Right forelimb (tissue), 1 donor: ENCODE results near the gene MSI2.

ENCODE experiments used
- DNase-seq: peaks from one replicate; pipeline ENCODE4 v3.0.0-alpha.2; 2018

Gene MSI2

GRCh38 chr17:57466017-57466471, 209.7 kb downstream of the MSI2 start:
- no peak for DNase-seq

DNA sequence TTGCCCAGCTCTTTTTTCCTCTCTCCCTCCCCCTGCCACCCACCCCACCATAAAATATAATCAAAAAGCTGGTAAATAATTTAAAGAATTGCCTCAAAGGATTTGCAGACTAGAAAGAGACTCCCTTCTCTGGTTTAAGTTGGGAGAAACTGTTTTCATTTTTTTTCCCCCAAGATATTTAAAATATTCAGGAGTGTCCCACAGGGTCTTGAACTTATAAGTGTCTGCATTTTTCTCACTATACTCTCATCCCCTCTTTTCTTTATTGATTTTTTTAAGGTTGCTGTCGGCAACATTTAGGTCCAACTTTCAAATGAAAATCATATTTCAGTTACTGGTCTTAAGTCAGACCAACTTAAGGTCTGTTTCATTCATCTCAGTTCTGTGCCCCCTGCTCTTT, 210.2 kb downstream of the MSI2 start:
- no peak for DNase-seq

GRCh38 chr17:57467226-57467625, 210.9 kb downstream of the MSI2 start:
- no peak for DNase-seq

DNA sequence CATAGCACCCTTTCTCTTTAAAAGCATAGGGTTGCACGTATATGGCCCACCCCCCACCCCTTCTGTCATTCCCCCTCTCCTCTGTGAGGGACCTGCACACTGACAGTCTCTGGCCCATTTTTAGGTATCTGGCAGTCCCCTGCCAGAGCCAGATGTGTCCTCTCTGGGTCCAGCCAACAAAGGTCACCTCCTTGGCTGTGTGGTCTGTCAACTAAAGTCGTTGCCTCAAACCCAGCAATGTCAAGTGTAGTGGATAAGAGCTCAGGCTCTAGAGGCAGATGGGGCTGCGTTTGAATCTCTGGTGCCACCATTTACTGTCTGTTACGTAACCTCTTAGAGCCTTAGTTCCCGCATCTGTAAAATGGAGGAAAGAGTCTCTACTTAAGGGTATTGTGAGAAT, 211.5 kb downstream of the MSI2 start:
- no peak for DNase-seq

DNA sequence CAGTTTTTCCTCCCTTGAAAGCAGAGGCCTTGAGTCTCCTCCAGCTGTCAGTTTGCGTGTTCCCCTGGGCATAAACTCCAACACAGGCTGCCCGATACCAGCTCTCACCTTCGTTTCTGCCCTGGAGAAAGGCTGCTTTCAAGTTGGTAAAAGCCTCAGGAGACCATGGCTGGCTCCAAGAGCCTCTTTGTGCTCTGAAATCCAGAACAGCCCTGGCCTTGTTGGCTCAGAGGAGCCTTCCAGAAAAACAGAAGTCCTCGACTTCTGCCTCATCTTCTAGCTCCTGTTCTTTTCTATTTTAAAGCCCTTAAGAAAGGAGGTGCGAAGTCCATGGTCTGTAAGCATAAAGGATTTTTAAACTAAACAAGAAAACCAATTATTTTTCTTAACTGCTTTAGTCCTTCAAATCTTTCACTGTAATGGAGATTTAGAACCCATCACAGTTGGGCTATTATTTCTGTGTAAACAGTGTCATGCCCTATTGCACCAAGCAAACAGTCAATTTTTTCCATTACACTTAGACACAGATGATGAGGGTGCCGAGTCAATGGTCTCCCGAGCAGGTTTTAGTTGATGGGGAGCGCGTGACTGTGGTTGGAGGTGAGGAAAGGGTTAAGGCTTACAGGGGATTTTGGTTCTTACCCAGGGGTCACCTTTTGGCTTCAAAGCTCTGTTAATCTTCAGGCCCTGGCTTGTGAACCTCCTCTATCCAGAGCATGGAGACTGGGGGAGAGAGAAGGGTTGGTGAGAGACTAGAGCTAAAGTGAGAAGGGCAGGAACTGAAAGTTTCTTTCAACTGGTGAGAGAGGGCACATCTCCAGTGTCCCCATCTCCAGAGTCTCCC, 212.8 kb downstream of the MSI2 start:
- no peak for DNase-seq

DNA sequence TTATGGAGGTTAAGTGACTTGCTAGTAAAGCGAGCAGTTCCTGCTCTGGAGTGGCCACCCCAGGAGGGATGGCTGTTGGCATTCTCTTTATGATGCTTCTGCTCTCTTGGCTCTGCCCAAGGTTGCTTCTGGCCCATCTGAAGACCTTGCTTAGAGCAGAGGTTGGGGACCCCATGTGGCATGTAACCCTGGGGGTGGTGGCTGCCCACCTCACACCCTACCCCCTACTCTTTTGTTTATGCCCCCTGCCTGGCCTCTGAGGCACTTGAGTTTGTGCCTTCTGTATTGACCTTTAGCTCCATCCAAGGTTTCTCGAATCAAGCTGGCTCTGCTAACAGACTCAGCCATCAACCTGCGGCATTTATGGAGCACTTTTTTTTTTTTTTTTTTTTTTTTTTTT, 214.6 kb downstream of the MSI2 start:
- no peak for DNase-seq

DNA sequence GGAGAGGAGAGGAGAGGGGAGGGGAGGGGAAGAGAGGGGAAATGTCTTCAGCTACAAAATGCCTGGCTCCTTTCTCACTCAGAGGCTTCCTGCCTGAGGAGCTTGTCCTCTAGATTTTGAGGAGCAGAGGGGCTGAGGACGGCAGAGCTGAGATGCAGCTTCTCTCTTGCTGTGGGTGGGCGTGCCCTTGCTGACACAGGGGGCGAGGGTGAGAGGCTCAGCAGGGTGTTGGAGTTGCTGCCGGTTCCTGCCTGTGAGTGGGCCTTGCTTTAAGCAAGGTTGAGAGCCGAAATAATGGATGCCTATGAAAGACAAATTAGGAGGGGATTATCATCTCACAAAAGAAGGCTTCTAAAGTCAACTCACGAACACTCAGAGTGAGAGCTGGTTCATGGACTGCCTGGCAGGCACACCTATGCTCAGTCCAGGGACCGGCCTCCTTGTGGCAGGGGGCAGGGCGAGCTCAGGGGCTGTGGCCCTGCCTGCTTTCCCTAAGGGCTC, 215.6 kb downstream of the MSI2 start:
- no peak for DNase-seq

DNA sequence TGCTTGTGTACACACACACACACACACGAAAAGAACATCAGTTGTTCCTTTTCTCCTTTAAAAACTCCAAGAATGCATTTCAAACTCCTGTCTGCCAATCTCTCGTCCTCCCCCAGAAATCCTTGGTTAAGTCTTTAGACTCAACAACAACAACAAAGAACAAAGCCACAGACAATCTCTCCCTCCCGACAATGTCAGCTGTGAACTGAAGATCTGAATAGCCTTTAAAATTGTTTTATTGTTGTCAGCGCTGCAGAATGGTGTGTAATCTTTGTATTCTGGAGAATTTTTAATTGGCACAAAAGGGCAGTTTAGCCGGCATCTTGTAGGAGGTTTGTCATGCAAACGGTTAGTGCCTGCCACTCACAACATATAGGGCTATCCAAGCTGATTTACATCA, 219.5 kb downstream of the MSI2 start:
- no peak for DNase-seq

DNA sequence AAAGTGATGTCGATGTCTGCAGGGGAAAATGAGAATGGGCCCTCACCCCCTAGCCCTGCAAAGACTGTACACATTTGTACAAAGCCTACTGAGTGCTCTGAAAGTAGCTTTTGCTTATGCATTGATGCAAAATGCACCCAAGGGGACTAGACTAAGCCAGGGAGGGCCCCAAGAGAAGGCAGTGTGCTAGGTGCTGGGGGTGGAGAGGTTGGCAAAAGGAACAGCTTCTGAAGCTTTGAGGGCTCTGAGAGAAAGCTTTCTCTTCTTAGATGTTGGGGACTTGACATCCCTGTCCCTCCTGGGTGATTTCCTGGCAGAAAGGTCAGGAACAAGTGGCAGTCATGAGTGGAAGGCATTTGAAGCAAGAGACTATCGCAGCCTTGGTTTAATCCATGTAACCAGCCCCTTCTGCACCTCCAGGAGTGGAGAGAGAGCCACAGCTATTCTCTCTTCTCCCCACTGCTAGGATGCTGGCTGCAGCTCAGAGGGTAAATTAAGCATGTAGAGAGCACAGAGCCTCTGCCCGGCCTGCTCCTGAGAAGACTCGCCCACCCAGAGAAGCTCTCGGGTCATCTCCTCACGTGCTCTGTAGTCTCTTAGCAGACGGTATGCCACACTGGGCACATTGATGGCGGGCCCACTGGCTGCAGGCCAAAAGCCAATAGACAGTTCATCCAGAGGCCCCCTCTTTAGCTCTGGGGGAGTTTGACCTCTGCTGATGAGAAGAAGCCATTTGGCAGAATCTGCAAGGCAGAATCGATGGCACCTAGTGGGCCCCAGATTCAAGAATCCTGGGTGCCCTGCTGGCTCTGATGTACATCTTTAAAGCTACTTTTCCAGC, 221.4 kb downstream of the MSI2 start:
- no peak for DNase-seq

GRCh38 chr17:57478478-57479250, 222.3 kb downstream of the MSI2 start:
- no peak for DNase-seq

- no peak for DNase-seq
Measured at GRCh38 chr17:57480438-57481196, 224.3 kb downstream of the MSI2 start.

DNA sequence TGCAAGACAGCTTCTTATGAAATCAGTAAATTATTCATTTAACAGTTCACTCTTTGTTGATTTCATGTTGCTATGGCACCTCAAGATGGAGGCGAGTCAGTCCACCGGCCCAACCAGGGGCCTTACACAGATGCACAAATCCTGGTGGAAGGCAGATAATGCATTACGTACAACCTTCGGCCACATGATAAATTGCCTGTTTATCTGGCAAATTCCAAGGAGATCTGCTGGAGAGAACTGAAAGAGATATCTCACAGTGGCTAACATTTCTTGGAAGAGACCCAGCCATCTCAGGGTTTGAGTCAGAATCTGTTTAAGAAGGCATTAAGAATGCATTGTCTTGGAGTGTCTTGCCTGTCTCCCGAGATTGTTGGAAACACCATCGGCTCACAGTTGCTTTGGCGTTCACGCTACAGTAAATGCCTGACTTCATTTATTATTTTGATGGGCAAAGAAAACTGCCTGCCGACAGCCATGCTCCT, 225.6 kb downstream of the MSI2 start:
- DNase-seq: no peak

DNA sequence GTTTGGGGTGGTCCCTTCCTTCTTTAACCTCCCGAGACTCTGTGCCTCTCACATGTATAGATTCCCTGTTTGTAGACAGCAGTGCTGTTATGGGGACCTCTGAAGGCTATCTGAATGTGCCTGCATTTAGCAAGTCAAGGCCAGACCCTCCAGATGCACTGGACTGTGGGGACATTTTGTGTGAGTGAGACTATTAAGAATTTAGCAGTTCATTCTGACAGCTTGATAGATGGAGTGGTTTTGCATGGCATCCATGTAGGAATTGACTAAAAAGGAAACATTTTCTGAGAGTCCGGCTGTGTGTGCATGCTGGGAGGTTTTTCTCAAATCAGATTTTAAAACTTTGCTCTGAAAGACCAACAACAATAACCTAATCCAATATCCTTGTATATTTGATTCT, 226.3 kb downstream of the MSI2 start:
- DNase-seq: no peak

DNA sequence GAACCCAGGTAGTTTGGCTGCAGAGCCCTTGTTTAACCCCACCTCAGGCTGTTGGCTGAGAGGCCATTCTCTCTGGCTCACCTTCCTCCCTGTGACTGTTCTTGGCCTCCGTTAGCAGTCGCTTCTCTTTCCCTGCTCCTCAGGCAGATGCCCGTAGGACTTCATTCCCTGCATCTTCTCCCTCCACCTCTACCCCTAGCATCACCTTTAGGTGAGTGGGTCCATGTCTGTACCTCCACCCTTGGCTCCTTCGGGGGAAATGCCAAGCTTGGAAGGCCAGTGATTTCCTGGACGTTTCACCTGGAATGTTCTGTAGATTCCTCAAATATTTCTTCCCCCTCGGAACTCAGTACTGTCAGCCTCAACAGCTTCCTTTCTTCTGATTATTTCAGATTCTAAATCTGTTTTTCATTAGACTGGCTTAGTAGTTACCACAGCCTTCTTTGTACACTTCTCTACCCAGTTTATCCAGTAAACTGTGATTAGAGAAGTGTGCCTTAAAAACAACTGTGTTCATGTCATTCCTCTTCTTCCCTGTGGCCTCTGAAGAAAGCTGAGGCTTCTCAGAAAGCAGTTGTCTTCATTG, 227.9 kb downstream of the MSI2 start:
- DNase-seq: no peak

GRCh38 chr17:57484826-57485565, 228.7 kb downstream of the MSI2 start:
- no peak for DNase-seq

GRCh38 chr17:57485566-57485865, 229.2 kb downstream of the MSI2 start:
- no peak for DNase-seq

DNA sequence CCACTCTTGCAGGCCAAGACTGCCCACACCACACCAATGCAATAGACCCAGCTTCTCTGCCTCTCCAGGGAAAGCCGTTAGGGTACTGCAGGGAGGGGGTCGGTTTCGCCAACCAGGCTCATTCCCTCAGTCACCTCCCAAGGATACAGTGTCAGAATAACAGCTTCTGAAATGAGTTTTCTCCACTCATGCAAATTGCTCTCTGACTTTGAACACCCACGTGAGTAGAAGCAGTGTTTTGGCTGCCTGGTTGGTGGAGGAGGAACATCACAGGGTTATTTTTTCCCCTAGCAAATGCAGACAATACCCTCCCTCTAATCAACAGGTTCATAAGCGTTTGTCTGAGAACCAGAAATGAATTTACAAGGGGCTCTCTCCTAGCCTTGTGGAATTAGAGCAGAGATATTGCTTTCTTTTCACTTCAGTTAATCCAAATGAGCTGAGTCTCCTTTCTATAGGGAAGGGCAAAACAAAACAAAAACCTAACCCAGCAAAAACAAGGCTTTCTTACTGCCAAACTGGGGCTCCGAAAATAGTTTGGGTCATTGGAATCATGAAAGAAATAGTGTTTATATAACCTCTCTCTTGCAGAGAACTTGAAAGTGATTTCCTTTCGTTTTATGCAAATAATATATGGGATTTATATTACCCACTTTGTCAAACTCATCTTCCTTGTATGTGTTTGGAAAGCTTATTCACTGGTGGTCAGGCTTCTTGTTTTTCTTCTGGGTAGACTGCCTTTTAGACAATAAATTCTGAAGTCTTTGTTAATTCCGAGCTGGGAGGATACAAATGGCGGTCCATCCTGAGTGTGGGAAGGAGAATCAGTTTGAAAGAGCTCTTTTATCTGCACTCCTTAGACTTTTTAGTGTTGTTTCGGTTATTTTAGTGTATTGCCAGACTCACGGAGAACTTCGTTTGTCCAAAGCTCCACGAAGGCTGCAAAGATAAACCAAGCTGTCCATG, 229.9 kb downstream of the MSI2 start:
- no peak for DNase-seq

- no peak for DNase-seq
Measured at GRCh38 chr17:57486882-57487301, 230.6 kb downstream of the MSI2 start.

DNA sequence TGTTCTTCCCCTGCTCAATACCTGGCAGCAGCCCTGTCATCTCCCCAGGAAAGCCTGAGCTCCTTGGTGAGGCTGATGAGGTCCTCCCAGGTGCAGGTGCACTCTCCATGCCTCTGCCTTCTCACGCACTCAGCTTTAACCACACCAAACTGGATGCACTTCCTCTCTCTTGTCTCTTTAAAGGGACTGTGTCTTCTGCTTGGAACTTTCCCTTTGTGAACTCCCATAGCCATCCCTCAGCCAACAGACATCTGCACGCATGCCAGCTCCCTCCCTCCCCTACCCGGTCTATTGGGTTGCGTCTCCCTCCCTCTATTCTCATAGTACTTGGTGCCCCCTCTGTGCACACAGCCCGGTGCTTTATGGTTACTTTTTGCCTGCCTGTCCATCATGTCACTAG, 231.2 kb downstream of the MSI2 start:
- no peak for DNase-seq

DNA sequence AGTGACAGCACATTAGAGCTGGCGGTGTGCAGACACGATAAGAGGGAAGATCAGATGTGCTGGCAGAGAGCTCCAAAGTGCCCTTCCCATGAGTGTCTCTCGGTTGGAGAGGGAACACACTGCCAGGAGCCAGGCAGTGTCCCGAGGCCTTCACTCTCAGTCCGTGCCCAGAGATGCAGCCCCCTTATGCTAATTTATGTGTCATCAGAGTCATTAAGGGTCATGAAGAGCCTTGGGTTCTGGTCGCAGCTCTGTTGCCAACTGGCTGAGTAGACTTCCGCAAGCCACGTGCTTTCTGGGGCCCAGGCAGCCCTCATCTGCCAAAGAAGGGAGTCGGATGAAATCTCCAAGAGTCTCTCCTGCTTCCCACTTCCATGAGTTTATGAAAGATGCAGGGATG, 232.5 kb downstream of the MSI2 start:
- no peak for DNase-seq
